DOHH2 (cell line): Measurements from ENCODE around the gene PRSS37.

ENCODE experiments used
- CTCF ChIP-seq: fragments of 200-600 bp; sonication (generic); IDR thresholded peaks from one replicate; pipeline ENCODE4 v1.5.1; 2014; ENCODE audit warnings: antibody characterized with exemption, mild to moderate bottlenecking, low read depth, low read length; ENCODE audit not compliant: poor library complexity, severe bottlenecking
- EZH2phosphoT487 ChIP-seq: fragments of 200-600 bp; sonication (generic); IDR thresholded peaks from 2 replicates; pipeline ENCODE4 v1.6.1; 2017; ENCODE audit warnings: borderline replicate concordance, mild to moderate bottlenecking, antibody characterized with exemption, low read length, moderate library complexity, mixed read lengths

- TF ChIP-seq CTCF: no peak
- TF ChIP-seq EZH2phosphoT487: no peak
These were observed 3.0 kb upstream of the PRSS37 start for GRCh38 chr7:141844256-141844655.
